GM21447 (cell line): Measurements from ENCODE around the gene COPB2.
A peak's percentile ranks its signal among the peaks of the same experiment; 100 is the strongest.
"Not testable (repeated sequence)": the region's sequence is repeated elsewhere in the genome, so short reads cannot be mapped to it uniquely, and the experiment has no call there.

Experiments used
- ATAC-seq: cut with Tn5 transposase; IDR thresholded peaks from one replicate; pipeline ENCODE4 v1.9.1; 2021; ENCODE audit not compliant: unreplicated experiment

COPB2 gene

DNA sequence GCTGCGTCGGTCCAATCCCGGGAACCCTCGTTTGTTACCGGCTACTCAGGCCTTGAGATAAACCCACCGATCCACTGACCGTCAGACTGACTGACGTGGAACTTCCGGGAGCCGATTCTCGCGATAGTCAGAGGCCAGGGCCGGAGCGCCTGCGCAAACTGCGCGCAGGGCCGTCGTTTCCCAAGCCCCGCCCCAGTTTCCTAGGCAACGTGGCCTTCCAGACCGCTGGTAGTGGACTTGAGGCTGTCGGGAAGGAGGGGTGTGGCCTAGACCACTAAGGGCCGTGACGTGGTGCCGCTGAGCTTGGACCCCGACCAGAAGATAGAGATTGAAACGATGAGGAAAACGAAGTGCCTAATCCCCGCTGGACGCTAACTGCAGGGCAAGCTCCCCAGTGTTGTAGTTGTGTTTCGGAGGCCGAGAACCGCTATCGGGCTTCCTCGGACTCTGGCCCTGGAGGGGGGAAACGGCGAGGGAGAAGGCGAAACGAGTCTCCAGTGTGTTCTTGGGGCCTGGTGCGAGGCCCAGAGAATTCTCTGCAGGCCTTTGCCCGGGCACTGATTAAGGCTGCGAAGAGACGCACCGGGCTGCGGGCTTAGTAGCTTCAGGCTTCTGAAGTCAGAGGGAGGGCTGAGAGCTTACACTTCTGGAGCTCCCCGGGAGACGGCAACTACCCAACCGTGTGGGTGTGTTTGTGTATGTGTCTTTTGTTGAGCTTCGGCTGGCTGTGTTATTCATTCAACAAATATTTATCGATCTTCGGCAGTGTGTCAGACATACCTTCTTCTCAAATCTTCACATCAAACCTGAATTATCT, at the start of gene COPB2:
TSS of gene COPB2 (minus strand) at position 96 of the 817 bp plus-strand sequence. CDS start 97 bp downstream, outside the sequence.
- ATAC-seq, result peak; percentile 98

DNA sequence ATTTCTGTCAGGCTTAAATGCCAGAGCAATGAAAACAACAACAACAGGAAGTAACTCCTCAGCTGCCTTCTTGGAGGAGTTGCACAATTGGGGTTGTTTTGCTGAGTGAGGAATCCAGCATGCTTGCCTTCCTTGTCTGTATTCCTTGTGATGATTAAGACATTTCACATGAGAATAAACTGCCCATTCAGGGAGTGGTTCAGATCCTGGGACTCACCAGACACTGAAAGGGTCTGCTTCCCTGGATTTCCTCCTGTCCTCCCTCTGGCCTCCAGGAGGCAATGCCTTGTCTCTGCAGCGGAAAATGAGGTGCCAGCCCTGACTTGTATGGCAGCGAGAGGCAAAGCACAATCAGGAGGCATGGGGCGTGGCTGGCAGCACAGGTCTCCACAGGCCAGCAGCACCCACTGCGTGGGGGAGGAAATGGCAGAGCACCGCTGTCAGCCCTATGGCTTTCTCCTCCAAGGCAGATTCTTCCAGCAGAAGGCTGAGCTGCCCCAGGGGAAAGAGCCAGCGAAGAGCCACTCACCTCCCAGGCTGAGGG, 45.4 kb upstream of the COPB2 start:
- no peak for ATAC-seq

DNA sequence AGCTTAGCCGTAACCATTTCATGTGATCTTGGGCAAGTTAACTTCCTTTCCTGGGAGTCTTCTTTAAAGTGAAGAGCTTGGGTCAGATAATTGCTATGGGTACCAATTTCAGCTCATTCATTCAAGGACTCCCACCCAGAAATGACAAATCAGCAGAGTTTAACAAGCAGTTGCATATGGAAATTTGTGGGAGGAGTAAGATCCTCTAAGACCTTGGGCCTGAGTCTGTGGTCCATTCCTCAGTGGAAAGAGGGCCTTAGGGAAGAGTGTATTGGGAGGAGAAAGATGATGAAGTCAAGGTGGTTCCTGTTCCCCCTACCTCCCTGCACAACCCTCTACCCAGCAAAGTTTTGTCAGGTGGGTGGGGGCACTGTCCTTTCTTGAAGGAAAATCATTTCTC, 44.8 kb upstream of the COPB2 start:
- ATAC-seq, result no peak

DNA sequence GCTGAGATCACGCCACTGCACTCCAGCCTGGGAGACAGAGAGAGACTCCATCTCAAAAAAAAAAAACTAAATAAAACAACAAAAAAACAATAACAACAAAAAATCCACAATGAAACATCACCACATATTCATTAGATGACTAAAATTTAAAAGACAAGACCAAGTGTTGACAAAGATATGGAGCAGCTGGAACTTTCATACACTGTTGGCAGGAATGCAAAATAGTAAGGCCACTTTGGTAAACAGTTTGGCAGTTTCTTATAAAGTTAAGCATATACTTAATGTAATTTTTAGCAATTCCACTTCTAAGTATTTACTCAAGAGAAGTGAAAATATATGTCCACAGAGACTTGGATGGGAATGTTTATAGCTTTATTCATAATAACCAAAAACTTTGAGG, 43.6 kb upstream of the COPB2 start:
- ATAC-seq, result no peak

DNA sequence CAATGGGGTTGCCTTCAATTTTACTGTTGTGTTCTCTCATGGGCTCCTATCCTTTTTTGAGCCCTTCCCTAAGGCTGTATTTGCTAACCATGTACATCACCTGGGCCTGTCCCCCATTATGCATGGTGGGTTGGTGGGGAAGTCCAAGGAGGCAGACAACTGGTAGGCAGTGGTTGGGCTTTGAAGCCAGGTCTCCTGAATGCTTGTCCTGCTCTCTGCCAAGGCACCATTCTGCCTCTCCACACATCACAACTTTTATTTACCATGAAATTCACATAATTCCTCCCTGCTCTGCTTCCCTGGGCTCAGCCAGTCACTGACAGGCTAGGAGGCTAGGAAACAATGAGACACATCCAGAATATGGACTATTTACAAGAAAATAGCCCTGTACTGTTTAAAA, 41.0 kb upstream of the COPB2 start:
- no peak for ATAC-seq

DNA sequence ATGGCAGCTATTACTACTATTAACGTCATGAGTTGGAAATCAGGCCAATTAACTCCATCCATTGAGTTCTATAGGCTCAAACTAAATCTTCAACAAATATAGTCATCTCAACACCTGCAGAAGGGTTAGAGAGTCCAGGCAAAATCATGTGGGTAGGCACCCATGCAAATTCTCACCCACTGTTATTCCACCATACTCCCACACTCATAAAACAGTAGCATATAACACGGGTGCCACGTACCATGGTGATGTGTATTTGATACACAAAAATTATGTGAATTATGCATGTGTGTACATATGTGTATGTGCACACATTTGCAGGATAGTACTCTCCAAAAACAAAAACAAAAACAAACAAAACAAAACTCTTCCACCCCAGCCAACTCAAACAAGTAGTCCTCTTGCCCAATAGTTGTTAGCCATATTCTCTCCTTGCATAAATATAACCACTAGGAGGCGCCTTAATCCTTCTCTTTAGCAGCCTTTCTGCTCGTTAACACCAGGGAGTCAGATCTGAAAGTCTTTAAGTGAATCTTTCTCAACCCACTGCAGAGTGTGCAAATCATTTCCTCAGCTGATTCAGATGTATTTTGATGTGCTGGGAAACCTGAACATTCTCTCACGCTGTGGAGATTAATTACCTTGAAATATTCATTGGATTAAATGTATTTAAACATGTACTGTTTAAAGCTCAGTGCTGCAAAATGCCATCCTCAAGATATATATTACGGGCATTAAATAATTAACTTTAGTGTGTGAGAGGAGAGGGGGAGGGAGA, 38.0 kb upstream of the COPB2 start:
- no peak for ATAC-seq

DNA sequence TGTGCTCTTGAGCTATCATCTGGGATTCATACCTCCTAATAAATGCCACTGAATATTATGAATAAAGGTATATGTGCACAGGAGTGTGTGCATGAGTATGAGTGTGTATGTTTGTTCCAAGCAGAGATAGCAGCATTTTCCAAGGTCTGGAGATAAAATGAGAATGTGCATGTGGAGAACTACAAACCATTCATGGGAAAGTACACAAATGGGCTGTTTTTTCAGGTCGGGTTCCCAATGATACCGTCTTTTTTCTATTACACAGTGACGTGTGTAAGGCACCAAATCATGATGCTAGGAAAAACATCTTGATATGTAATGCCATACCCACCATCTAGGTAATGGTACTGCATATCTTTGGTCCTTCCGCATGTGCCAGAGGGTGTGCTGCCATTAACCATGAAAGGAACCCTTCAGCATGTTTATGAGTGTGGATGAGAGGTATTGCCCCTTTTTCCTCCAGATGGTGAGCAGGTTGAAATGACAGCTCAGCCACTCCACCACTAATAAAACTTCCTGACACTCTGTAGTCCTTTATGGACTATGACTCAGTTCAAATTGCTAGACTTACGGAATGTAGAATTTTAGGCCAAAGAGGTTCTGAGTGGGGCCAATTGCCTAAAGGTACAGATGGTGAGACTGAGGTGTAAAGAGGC, 36.4 kb upstream of the COPB2 start:
- no peak for ATAC-seq

DNA sequence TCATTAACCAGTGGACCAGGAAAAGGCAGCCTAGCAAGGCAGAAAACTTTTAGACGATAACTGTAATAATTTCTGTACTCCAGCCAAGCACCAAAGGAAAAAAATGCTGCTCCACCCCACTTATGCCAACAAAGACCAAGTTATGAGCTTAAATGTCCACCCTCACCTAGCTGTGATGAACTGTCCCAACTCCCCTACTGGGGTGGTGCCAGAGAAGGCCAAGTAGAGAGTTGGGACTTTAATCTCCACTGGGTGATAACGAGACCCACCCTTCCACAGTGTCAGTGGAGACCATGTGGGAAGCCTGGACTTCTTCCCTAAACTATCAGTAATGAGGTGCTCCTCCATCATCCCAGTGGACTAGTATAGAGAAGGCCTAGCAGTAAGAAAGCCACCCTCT, 33.8 kb upstream of the COPB2 start:
- ATAC-seq, result no peak

DNA sequence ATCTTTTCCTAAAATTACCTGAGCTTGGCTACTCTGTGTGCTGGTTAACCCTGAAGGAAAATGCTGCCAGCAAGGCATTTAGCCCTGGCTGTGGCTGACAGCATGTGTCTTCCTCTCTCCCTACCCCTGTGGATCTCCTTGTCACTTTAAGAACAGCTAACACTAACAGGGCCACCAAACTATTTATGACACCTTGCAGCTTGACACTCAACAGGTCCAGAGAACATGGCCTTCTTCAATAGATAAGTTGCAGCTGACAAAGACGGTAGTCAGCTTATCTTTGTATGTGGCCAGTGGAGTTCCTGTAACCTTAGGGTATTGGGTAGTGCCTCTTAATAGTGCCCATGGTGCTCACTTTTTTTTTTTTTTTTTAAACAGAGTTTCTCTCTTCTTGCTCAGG, 32.0 kb upstream of the COPB2 start:
- ATAC-seq, result no peak

DNA sequence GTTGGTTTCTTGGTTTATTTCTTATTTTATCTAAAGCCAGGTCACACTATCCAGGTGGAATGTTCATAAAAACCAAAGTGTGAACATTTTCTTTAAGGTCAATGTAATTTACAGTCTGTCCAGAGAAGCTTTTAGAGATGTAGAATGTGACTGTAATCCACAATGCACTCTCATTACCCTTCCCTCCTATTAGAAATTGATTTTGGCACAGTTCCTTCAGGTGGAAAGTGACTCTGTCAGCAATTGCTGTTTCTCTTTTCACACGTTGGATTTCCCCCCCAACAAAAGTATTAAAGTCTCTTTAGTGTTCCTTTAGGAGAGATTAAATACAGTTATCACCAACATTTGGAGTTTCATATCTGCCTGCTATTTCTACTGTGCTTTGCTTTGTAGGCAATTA, 31.6 kb upstream of the COPB2 start:
- no peak for ATAC-seq

DNA sequence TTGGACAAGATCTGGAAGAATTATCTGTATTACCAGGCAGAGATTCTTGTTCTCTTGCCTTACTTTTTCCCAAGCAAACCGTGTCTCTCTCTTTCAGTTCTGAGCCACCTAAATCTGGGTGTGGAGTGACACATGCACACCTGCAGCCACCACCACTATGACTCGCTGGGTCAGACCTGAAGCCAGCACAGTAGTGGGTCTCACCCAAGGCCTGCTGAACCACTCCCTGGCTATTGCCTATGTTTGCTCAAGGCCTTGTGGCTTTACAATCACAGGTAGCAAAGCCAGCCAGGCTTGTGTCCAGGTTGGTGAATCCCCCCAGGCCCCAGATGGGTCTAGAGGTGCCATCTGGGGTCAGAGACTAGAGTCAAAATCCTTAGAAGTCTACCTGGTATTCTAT, 28.7 kb upstream of the COPB2 start:
- no peak for ATAC-seq

DNA sequence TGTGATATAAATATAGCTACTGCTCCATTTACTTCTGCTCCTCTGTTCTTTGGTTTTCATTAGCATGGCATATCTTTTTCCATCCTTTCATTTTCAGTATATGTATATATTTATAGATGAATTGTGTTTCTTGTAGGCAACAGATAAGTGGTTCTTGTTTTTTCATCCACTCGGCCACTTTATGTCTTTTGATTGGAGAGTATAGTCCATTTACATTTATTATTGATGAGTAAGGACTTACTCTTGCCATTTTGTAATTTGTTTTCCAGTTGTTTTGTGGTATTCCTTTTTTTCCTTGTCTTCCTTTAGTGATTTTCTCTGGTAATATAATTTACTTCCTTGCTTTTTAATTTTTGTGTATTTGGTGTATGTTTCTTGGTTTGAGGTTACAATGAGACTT, 26.8 kb upstream of the COPB2 start:
- no peak for ATAC-seq

DNA sequence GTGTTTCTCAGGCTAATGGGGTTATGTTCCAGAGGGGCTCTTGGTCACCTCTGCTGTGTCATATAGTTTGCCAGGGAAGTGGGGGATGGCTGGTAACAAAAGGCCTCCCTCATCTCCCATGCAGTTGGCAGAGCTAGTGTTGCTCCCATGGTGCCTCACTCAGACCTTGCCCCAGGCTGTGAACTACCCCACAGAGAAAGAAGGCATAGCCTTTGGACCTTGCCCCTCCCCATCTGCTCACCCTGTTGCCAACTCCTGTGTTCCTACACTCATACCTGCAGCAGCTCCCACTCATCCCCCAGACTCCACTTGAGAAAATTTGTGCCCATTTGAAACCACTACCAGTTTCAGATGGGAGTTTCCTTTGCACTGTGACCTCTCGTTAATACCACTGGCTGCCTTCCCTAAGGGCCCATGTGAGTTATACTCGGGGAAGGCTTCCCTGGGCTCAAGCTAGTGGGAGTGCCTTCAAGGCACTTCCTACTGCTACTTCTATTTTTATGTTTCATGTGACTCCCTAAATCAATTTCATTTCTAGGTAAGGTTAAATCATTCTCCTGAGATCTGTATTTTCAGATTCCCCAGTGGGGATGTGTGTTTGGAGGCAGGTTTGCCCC, 25.3 kb upstream of the COPB2 start:
- no peak for ATAC-seq

DNA sequence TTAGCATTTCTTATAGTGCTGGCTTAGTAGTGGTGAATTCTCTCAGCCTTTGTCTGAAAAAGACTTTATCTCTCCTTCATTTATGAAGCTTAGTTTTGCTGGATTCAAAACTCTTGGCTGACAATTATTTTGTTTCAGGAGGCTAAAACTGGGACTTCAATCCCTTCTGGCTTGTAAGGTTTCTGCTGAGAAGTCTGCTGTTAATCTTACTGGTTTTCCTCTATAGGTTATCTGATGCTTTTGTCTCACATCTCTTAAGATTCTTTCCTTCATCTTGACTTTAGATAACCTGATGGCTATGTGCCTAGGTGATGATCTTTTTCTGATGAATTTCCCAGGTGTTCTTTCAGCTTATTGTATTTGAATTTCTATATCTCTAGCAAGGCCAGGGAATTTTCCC, 23.4 kb upstream of the COPB2 start:
- not testable (repeated sequence) for ATAC-seq

DNA sequence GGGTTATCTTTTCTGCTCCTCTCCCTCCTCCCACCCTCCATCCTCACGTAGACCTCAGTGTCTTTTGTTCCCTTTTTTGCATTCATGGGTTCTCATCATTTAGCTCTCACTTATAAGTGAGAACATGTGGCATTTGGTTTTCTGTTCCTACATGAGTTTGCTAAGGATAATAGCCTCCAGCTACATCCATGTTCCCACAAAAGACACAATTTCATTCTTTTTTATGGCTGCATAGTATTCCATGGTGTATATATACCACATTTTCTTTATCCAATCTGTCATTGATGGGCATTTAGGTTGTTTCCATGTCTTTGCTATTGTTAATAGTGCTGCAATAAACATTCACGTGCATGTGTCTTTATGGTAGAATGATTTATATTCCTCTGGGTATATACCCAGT, 11.7 kb upstream of the COPB2 start:
- ATAC-seq, result not testable (repeated sequence)

DNA sequence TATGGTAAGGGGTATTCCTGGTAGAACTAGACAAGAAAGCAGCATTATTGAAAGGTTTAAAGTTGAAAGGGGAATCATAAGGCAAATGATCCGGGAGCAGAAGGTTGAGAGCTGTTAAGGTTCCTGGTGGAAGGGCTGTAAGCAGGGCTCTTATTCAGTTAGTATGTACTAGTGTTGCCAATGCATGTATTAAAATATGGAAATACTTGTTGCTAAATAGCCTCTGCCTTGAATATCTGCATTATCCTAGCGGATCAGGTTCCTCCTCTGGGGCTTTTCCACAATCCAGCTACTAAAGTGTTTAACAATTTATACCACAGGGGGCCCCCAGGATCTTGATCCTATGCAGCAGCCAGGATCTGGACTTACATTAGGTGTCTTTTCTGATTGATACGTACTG, 7.3 kb upstream of the COPB2 start:
- no peak for ATAC-seq

DNA sequence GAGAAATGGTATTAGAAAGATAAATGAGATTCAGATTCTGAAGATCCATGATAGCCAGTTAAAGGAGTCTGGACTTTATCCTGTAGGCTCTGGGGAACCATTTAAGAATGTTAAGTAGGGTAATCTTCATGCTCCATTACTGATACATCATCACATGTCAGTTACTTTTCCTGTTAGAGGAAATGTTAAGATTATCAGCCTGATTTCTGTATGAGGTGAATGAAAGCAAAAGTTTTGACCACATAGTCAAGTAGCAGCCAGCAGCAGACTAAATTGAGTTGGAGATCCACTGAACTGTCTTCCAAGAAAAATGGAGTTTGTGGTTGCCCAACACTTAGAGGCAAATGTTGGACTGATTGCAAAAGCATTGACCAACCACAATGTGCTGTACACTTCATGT, 4.7 kb upstream of the COPB2 start:
- no peak for ATAC-seq

DNA sequence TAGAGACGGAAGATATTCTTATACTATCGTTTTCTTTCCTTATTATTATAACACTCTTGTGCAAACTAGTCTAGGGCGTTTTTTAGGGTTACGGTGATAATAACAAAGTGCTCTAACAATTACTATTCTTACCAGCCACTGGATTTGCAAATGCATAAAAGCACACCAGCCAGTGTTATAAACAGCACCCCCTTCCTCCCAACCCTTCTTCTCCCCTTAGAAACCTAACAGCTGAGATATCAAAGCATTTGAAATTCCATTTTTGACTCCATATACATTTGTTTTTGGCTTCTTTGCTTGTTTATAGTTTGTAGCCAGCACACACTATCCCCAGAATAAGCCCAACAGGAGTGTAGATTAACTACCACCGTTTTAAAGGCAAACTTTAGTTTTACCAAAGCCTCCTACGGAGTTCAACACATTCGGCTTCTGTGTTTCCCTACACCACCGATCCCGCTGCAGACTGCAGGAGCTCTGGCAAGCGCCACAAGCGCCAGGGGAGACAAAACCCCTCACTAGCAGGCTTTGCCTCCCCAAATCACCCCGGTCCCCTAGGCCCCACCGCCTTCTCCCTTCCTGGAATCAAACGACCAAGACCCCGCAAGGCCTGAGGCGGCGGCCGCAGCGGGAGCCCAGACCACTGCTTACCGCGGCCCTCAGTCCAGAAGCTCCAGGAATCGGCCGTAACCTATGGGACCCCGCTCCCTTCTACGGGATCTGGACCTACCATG, 461 bp downstream of the COPB2 start:
- peak; percentile 25 for ATAC-seq

DNA sequence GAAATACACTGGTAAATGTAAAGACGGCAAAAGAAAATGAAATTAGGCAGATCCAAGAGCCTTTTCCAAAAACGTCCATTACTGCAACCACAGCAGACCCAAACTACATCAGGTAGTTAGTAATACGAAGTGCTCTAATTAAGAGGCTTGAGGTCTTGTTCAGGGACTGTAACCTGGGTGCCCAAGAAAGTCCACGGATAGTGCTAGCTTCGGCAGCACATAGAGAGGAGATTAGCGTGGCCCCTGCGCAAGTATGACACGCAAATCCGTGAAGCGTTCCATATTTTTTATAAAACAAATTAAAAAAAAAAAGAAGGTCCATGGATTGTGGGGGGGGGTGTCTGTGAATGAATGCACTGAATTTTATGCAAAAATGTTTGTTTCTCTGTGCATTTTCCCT, 1.4 kb downstream of the COPB2 start:
- no peak for ATAC-seq

DNA sequence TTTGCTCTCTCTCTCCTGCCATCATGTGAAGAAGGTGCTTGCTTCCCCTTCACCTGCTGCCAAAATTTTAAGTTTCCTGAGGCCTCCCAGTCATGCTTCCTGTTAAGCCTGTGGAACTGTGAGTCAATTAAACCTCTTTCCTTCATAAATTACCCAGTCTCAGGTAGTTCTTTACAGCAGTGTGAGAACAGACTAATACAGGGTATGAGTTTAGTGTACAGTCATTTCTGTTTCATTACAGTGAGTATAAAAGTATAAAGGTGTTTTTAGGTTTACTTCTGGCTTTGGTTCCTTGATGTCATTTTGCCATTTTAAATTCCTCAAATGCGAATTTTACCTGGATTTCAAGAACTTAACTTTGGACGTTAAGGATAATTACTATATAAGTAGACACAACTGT, 7.2 kb downstream of the COPB2 start:
- ATAC-seq, result not testable (repeated sequence)
